Fibroblast of skin of abdomen (primary cell): ENCODE results near the gene GFPT1. TPM values are rescaled to one million over a fixed set of nuclear protein-coding genes. Genes with fewer than 3 reads are reported as not detected.
"Not testable (repeated sequence)": the region's sequence is repeated elsewhere in the genome, so short reads cannot be mapped to it uniquely, and the experiment has no call there.

Source experiments
- DNase-seq: peaks from one replicate; pipeline ENCODE4 v3.0.0-alpha.2; 2013
- polyA plus RNA-seq, 2 experiments: library from polyadenylated mRNA; unstranded; fragments of 120-200 nt; gene quantifications; one replicate each; pipeline ENCODE4 v1.2.1, GENCODE V29; 2013; ENCODE audit not compliant: insufficient read length in 2 of 2

Gene GFPT1
- polyA plus RNA-seq (2013, experiment 1 of 2; ENCODE audit: insufficient read length) = 41.0 TPM
- polyA plus RNA-seq (2013, experiment 2 of 2; ENCODE audit: insufficient read length) = 37.7 TPM

DNA sequence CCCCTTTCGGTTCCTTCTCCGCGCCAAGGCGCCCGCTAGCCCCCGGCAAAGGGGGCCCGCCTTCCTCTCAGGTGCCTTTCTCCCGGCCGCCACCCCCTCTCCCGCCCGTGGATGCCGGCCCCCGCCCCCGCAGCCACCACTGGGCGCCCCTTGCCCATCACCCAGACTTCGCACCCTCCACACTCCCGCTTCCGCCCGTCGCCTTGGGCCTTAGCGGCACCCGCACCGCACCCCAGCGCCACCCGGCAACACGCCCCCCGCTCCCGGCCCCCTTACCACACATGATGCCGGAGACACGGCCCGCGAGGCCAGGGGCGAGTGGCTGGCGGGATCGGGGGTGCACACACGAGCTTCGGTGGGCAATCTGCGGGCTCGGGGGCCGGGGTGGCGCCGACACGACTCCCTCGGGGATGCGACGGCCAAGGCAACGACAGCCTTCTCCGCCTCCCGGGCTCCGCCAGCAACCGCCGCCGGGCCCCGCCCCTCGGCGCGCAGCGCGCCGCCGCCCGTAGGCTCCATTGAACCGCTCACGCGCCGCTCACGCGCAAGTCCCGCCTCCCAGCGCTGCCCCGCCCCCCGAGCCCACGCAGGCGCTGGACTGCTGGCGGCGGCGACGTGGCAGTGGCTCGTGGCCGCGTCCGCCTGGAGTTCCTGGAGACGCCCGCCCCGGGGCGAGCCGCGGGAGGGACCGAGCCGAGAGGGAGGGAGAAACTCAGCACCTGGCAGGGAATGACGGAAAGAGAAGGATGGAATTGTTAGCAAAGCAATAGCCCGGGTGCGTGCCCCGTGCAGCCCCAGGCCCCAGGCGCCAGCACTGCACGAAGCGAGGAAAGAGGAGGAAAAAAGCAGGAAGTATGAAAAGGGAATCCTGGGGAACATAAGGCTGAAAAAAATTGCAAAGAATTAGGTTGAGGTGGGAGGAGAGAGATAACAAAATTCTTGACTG lies at the start of gene GFPT1:
GFPT1 (minus strand) TSS at position 439 of the 946 bp plus-strand sequence; CDS start at position 283, 156 bp downstream.
- DNase-seq = peak; percentile 96

DNA sequence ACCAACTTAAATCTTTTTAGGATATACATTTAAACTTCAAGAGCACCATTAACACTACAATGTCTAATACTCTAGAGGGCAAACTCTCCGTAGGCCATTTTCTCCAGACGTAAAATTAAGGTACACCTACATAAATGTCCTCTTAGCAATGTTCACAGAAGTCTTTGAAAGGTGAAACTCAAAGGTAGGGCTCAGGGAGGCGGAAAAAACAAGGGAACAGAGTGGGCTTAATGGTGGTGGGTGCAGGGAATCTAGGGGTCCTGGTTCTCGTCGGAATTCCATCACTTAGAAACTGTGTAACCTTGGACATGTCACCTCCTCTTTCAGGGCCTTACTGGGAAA lies 49.5 kb upstream of the GFPT1 start:
- DNase-seq = no peak

DNA sequence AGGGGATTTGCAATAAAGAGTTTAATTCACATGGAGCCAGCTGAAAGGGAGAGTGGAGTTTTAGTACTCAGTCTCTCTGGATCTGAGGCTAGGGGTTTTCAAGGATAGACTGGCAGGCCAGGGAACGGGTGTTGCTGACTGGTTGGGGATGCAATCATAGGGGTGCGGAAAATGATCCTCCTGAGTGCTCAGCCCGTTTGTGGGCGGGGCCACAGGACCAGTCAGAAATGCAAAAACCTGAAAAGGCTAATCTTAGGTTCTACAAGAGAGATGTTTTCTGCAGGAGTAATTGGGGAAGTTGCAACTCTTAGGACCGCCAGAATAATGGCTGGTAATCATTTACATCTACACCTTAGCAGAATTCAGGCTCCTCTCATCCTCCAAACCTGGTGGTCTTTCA lies 47.7 kb upstream of the GFPT1 start:
- DNase-seq = no peak

DNA sequence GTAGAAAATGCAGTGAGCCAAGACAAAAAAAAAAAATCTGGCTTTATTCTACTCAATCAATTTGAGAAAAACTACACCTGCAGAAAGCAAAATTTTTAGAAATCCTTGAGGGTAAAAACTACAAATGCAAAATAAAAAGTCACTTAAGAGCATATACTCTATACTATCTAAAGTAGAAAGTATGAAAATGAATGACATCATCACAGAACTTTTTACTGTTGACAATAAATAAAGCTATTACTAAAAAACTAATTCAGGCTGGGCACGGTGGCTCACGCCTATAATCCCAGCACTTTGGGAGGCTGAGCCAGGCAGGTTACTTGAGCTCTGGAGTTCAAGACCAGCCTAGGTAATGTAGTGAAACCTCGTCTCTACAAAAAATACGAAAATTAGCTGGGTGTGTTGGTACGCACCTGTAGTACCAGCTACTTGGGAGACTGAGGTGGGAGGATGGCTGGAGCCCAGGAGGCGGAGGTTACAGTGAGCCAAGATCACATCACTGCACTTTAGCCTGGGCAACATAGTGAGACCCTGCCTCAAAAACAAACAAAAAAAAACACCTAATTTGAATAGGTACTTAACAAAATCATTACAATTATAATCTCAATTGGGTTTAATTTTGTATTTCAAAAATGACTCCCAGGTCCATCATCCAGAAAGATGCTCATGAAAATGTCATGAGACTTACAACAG lies 42.6 kb upstream of the GFPT1 start:
- DNase-seq = no peak

DNA sequence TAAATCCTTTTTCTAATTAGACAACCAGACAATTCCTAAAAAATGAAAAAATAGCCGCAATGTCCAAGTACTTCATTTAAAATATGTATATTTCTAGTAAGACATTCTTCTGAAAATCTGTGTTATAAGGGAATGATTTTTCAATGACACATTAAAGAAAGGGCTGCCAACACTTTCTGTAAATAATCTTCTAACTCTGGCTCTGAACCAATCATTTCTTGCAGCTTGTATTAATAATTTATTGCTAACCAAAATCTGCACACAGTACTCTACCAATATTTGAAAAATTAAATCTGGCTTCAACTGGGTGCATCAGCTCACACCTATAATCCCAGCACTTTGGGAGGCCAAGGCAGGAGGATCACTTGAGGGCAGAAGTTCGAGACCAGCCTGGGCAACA lies 42.0 kb upstream of the GFPT1 start:
- DNase-seq = no peak

DNA sequence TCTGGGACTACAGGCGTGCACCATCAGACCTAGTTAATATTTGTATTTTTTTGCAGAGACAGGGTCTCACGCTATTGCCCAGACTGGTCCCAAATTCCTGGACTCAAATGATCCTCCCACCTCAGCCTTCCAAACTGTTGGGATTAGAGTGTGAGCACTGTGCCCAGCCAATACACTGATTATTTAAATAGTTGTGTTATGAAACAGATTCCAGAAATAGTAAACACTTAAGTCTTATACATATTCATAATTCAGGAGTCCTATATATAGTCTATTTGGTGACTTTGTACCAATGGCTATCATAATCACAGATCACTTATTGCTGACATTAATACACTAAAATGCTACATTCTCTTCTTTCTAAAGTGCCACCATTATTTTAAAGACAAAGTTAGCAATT lies 37.4 kb upstream of the GFPT1 start:
- DNase-seq = no peak

DNA sequence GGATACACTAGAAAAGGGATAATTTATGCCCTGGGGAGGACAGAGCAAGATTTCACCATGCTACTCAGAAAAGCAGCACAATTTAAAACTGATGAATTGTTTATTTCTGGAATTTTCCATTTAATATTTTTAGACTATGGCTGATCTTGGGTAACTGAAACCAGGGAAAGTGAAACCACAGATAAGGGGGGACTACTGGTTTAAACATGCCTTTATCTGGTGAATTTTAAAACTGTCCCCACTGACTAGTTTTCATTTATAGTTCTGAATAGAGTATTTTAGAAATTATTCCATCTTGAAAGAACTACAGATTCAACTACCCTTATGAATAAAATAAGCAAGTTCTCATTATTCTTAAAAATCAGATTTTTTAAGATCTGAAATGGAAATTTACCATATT lies 35.2 kb upstream of the GFPT1 start:
- DNase-seq = no peak

DNA sequence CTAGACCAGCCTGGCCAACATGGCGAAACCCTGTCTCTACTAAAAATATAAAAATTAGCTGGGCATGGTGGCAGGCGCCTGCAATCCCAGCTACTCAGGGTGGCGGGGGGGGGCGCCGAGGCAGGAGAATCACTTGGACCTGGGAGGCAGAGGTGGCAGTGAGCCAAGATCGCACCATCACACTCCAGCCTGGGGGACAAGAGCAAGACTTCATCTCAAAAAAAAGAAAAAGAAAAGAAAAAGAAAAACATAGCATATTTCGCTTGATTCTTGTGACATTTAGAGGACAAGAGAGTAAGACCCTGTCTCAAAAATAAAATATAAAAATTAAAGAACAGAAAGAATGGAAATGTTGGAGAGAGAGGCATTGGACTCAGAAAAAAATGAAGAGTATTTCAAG lies 32.1 kb upstream of the GFPT1 start:
- DNase-seq = not testable (repeated sequence)

DNA sequence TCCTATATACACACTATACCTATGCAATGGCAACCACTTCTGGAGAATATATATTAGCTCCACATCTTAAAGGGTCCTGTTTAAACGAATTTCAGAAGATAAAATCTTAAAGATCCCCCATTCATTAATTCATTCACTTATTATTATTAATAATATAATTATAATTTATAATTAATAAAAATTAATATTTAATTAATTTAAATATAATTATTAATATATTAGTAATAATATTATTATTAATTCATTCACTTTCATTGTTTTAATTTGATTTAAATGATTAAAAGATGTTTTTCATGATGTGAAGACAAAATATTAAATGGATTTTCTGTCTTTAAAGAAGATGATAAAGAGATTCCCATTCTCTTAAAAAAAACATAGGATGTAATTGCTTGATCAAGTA lies 29.1 kb upstream of the GFPT1 start:
- no peak for DNase-seq

DNA sequence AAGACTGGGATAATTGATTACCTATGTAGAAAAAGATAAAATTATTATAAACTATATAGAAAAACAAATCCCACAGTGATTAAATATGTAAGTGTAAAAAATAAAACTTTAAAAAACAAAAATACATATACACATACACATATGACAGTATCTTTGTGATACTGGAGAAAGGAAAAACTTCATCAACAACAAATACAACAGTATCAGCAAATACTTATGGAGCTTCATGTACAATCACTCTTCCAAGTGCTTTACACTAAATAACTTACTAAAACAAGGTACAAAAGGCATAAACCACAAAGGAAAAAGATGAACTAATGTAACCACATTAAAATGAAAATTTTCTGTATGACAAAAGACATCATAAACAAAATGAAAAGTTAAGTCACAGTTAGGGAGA lies 24.1 kb upstream of the GFPT1 start:
- no peak for DNase-seq

DNA sequence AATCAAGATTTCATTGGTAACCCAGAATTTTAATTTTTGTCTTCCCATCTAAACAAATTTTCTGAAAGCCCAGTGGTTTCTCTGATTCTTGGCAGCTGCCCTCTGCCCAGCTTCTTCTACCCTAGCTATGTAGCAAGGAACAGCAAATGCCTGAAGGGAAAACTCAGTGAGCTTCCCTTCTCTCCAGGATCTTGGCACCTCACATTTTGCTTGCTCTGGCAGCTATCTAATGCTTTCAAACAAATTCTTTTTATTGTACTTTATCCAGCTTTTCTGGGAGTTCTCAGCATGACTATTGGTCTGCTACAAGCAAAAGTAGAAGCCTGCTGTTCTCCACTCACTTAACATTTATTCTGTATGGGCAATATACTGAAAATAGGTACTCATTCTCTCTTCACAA lies 18.3 kb upstream of the GFPT1 start:
- no peak for DNase-seq

DNA sequence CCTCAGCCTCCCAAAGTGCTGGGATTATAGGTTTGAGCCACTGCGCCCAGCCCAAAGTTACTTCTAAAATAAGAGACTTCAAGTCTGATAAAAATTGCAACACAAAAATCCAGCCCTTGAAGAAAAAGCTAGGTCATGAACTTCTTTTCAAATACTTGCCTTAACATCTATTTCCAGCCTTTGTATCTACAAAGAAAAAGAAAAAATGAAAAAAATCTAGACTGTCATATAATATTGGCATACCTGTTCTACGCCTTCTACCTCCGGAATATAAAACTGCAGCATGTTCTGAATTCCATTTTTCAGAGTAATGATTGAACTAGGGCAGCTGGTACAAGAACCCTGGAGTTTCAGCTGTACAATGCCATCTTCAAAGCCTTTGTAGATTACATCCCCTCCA lies 13.1 kb upstream of the GFPT1 start:
- DNase-seq = no peak

DNA sequence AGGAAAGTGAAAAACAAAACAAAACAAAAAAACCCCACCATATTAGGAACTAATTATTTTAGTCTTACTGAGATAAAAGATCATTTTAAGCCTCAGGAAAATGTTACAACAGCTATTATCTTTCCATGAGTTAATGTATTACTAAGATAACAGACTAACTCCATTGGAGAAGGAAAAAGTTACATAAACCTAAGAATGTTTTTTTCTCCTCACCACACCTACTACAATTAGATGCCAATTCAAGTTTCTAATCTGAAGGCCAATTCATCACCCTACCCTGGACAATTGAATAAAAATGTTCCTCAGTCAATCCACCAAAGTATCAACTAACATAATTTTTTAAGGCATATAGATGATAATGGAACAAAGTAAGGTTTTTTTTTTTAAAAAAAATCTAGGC lies 10.2 kb upstream of the GFPT1 start:
- no peak for DNase-seq

DNA sequence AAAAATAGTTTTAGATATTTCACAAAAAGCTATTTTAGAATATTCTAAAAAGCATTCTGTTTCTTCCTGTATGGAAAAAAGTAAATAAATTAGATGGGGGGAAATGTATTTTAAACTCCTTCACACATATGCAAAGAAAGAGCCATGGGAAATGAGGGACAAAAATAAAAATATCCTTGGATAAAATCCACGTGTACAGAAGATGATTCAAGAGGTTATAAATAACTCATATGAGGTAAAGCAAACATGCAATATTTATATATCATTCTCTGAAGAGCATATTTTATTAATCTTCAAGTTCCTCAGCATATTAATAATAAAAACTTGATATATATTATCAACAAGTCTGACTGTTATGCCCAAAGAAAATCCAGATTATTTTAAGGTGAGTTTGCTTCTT lies 8.8 kb upstream of the GFPT1 start:
- no peak for DNase-seq

DNA sequence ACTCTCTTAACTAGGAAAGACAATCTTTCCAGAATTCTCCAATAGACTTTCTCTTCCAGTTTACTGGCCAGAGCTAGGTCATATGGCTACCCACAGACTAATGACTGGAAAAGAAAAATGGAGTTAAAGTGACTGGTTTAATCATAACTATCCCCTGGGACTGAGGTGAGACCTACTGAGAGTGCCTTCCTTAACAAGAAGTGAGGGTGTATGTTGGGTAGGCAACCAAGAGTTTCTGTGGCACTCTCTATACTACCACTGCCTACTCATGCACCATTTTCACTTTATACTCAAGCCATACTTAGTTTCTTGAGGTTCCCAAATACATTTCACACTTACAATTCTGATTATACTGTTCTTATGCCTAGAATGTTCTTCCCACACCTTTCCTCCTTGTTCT lies 6.9 kb upstream of the GFPT1 start:
- no peak for DNase-seq

DNA sequence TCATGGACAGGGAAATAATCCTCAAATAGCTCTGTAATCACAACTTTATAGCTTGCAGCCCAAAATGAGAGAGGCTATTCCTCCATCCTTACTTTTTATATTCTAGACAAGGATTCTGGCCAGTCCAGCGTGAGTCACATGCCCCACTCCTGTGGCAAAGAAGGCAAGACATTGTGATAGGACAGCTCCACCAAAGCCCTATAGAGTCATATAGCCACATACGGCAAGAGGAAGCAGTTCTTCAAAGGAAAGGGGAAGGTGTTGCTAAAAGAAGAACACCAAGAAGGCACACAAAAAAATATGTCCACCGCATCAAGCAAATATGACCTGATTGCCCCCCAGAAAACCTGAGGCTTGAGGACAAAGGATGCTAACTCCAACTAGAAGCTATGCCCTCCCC lies 3.4 kb upstream of the GFPT1 start:
- no peak for DNase-seq

DNA sequence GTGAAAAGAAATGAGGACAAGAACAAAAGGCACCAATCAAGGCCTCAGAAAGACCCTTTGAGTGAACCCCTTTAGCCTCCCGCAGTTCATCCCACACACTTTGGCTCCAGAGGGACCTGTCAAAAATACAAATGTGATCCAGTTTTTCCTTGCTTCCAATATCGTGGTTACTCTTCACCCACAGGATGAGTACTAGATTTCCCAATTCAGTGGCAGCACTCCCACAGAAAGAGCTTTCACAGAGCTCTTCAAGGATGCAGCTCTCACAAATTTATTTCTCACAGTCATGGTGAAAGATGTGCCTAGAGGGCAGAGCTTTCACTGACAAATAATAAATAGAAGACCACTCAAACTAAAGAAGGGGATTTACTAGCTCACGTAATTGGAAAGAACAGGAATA lies 3.0 kb upstream of the GFPT1 start:
- no peak for DNase-seq

DNA sequence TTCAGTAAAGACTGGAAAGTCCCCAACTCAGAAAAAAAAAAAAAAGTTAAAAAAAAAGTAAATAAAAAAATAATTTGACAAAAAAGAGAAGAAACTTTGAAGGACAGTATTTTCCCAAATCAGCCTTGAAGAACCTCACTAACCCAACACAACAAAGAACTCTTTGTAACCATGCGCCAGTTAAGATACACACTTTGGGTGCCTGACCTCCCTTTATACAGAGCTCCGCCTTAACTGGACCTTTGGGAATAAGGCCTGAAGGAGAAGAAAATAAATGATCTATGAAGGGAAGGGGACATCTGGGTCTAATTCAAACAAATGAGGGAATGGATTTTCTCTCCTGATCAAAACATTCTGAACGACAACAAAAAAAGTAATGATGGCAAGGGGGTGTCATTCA lies 2.2 kb upstream of the GFPT1 start:
- no peak for DNase-seq

DNA sequence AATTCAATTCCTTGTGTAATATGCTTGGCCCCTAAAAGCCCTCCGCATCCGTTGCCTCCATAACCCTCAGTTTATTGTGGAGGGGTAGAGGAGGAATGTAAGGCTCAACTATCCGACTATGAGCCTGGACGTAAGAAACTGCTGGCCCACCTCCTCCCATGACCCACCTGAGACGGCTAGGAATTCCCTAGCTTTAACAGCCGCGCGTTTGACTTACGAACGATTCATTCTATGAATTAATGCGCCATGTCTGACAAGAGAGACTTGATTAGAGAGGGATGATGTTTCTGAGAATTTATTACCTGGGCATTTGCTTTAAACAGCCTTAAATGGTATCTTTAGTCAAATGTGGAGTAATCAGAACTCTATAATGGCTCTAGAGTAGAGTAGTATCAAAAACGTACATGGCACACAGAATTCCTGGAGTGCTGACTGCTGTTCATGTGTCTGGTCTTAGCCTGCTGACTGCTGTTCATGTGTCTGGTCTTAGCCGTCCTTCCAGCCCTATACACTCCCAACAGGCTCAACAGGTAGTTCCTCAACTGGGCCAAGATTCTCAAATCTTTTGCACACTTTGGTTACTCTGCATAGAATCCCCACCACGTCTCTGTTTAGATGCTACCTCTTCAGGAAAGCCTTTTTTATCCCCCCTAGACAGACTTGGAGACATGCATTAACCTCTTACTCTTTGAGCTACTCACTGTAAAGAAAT lies 899 bp upstream of the GFPT1 start:
- no peak for DNase-seq

DNA sequence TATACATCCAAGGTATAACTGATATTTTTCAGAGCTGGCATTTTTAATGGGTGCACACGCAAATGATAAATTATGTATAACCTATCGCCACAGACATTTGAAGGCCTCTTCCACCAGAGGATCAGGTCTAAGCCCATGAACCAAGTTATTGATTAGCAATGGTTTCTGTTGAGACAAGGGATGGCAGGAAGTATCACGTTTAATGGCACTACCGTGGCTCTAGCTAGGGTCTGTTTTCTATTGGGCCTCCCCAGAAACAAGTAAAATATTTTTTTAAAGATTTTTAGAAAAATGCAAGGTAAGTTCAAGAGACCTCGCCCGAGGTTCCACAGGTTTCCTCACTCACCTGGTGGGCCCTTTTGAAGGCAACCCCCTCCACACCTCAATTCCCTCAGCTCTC lies 667 bp downstream of the GFPT1 start:
- no peak for DNase-seq

DNA sequence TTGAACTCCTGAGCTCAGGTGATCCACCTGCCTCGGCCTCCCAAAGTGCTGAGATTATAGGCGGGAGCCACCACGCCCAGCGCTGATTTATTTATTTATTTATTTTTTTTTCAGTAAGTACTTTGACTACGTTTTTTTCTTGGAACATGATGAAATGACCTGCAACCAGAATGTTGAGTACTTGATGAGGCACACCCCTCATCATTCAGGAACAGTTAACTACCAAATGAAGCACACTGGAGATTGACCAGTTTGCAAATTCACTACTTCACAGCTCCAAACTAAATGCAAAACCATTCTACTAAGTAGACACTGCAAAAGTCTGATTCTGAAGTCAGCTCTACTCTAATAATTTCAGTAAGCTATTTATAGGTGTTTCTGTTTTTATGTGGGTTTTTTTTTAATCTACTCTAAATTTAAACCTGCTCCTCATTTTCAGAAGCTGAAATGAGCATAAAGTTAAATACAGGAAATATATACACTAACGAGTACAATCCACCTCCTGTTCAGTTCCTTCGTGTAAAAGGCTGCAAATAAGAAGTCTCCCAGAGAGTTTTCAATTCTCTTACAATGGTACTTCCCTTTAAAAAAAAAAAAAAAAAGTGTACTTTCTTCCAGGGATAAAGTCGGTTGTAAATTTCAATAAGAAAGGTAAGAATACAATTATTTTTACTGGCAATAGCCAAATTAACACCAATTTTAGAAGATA lies 1.4 kb downstream of the GFPT1 start:
- peak; percentile 71 for DNase-seq

DNA sequence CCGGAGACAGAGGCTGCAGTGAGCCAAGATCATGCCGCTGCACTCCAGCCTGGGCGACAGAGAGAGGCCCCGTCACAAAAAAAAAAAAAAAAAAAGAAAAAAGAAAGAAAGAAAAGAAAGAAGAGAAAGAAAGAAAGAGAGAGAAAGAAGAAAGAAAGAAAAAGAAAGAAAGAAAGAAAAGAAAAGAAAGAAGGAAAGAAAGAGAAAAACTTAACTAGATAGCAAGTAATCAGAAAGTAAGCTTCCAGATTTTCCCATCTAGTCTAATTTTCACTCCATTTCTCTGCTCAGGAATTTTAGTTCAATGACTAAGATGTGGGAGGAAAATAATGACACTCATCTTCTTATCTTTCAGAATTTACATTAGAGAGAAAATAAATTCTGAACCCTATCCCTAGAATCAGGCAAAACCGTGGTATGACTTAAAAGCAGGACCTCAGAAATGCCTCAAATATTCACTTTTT lies 2.4 kb downstream of the GFPT1 start:
- peak; percentile 20 for DNase-seq
